K562 (cell line): ENCODE results near the gene SLC6A4.

ENCODE experiments used
- BCOR ChIP-seq: fragments of 450-650 bp; IDR thresholded peaks from 2 replicates; pipeline ENCODE4 v1.6.1; 2016
- ELF2 ChIP-seq: fragments of 250-450 bp; sonication (Bioruptor Pico); IDR thresholded peaks from 2 replicates; pipeline ENCODE4 v1.5.0; 2021; ENCODE audit warnings: mild to moderate bottlenecking
- MXI1 ChIP-seq: IDR thresholded peaks from 2 replicates; pipeline ENCODE4 v1.6.1; 2011; ENCODE audit warnings: low read depth, mild to moderate bottlenecking, improper control_type of control experiment, low read length
- POLR2A ChIP-seq: fragments of 450-650 bp; conservative IDR thresholded peaks from 2 replicates; pipeline ENCODE4 v1.6.1; 2016
- POLR2AphosphoS5 ChIP-seq: IDR thresholded peaks from 2 replicates; pipeline ENCODE4 v1.6.1; 2011; ENCODE audit warnings: mild to moderate bottlenecking, low read depth, low read length, moderate library complexity; ENCODE audit not compliant: control insufficient read depth, insufficient read depth
- TF ChIP-seq, protein P1 (sequence below), 3 experiments: IDR thresholded peaks in 2 of 3; conservative IDR thresholded peaks in 1 of 3; 2 replicates each; pipeline ENCODE4 v1.5.1; 2011 to 2012; ENCODE audit warnings: low read length in 3 of 3, mild to moderate bottlenecking in 3 of 3, control low read depth in 2 of 3, improper control_type of control experiment in 1 of 3, inconsistent platforms in 1 of 3, low read depth in 1 of 3, mixed read lengths in 1 of 3, moderate library complexity in 1 of 3; ENCODE audit not compliant: insufficient read depth in 2 of 3
- TF ChIP-seq, protein P2 (sequence below): sonication (generic); formaldehyde crosslinking; IDR thresholded peaks from 2 replicates; pipeline ENCODE4 v1.8.0; 2022; ENCODE audit warnings: mild to moderate bottlenecking, missing genetic modification reagents
- TF ChIP-seq, protein P3 (sequence below): sonication (generic); formaldehyde crosslinking; IDR thresholded peaks from 2 replicates; pipeline ENCODE4 v1.4.0; 2020; ENCODE audit warnings: mild to moderate bottlenecking, missing genetic modification reagents

DNA sequence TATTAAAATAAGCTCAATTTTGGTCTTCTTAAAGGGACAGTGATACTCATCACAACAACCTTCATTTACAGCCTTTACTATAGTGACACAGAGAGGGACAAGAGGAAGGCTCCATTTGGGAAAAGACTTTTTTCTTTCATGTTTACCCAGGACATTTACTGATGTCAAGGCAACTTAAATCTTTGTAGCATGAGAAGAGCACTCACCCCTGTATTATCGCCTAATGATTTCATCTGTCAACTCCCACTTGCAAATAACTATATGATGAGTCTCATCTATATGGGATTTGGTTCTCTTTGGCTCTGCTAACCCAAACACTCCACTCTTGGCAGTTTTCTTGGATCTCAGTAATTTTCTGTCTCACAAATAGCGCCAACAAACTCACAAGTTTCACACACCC lies 32.1 kb upstream of the SLC6A4 start:
- no peak for TF ChIP-seq MXI1
- TF ChIP-seq, protein P1, sequence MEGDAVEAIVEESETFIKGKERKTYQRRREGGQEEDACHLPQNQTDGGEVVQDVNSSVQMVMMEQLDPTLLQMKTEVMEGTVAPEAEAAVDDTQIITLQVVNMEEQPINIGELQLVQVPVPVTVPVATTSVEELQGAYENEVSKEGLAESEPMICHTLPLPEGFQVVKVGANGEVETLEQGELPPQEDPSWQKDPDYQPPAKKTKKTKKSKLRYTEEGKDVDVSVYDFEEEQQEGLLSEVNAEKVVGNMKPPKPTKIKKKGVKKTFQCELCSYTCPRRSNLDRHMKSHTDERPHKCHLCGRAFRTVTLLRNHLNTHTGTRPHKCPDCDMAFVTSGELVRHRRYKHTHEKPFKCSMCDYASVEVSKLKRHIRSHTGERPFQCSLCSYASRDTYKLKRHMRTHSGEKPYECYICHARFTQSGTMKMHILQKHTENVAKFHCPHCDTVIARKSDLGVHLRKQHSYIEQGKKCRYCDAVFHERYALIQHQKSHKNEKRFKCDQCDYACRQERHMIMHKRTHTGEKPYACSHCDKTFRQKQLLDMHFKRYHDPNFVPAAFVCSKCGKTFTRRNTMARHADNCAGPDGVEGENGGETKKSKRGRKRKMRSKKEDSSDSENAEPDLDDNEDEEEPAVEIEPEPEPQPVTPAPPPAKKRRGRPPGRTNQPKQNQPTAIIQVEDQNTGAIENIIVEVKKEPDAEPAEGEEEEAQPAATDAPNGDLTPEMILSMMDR (IDR thresholded peaks at IDR 0.05 in 2 of 3, conservative IDR thresholded peaks at IDR 0.05 in 1 of 3; ENCODE audit: insufficient read depth in 2 of 3, low read depth in 1 of 3, low read length in 3 of 3): no peak
- TF ChIP-seq POLR2AphosphoS5: no peak
- TF ChIP-seq, protein P2, sequence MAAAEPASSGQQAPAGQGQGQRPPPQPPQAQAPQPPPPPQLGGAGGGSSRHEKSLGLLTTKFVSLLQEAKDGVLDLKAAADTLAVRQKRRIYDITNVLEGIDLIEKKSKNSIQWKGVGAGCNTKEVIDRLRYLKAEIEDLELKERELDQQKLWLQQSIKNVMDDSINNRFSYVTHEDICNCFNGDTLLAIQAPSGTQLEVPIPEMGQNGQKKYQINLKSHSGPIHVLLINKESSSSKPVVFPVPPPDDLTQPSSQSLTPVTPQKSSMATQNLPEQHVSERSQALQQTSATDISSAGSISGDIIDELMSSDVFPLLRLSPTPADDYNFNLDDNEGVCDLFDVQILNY: no peak
- TF ChIP-seq POLR2A: no peak
- no peak for TF ChIP-seq BCOR
- no peak for TF ChIP-seq ELF2 (CRISPR knock-in tag)
- TF ChIP-seq, protein P3, sequence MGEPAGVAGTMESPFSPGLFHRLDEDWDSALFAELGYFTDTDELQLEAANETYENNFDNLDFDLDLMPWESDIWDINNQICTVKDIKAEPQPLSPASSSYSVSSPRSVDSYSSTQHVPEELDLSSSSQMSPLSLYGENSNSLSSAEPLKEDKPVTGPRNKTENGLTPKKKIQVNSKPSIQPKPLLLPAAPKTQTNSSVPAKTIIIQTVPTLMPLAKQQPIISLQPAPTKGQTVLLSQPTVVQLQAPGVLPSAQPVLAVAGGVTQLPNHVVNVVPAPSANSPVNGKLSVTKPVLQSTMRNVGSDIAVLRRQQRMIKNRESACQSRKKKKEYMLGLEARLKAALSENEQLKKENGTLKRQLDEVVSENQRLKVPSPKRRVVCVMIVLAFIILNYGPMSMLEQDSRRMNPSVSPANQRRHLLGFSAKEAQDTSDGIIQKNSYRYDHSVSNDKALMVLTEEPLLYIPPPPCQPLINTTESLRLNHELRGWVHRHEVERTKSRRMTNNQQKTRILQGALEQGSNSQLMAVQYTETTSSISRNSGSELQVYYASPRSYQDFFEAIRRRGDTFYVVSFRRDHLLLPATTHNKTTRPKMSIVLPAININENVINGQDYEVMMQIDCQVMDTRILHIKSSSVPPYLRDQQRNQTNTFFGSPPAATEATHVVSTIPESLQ (CRISPR knock-in tag): no peak
